HepG2 (cell line): Measurements from ENCODE around the gene CDHR1. TPM values are rescaled to one million over a fixed set of nuclear protein-coding genes. Genes with fewer than 3 reads are reported as not detected.

ENCODE experiments used
- DZIP1 ChIP-seq: sonication (generic); formaldehyde crosslinking; IDR thresholded peaks from 2 replicates; pipeline ENCODE4 v1.5.0; 2020; ENCODE audit warnings: mild to moderate bottlenecking, missing genetic modification reagents
- EZH2 ChIP-seq: conservative IDR thresholded peaks from 2 replicates; pipeline ENCODE4 v1.6.1; 2012; ENCODE audit warnings: mild to moderate bottlenecking, low read depth, low read length, moderate library complexity
- GPN1 ChIP-seq: sonication (generic); formaldehyde crosslinking; IDR thresholded peaks from 2 replicates; pipeline ENCODE4 v1.5.1; 2020; ENCODE audit warnings: missing genetic modification reagents, borderline replicate concordance
- HDAC2 ChIP-seq: sonication (generic); formaldehyde crosslinking; IDR thresholded peaks from 2 replicates; pipeline ENCODE4 v1.4.0; 2020; ENCODE audit warnings: missing genetic modification reagents
- HNF4G ChIP-seq, 2 experiments: sonication (generic) in 1 of 2; formaldehyde crosslinking in 1 of 2; IDR thresholded peaks; 2 replicates each; pipeline versions ENCODE4 v1.4.0 to v1.6.1; 2011 to 2020; ENCODE audit warnings: borderline replicate concordance in 2 of 2, low read depth in 2 of 2, mild to moderate bottlenecking in 2 of 2, low read length in 1 of 2, missing genetic modification reagents in 1 of 2, moderate library complexity in 1 of 2
- HNRNPLL ChIP-seq: fragments of 200-400 bp; formaldehyde crosslinking; IDR thresholded peaks from 2 replicates; pipeline ENCODE4 v1.6.1; 2017; ENCODE audit warnings: mild to moderate bottlenecking, low read depth, low read length; ENCODE audit not compliant: poor library complexity, severe bottlenecking
- IKZF5 ChIP-seq: IDR thresholded peaks from 2 replicates; pipeline ENCODE4 v1.6.1; 2018; ENCODE audit warnings: missing genetic modification reagents, mild to moderate bottlenecking, missing compliant biosample characterization
- REXO4 ChIP-seq: sonication (generic); formaldehyde crosslinking; IDR thresholded peaks from 2 replicates; pipeline ENCODE4 v1.8.0; 2022; ENCODE audit warnings: missing genetic modification reagents, mild to moderate bottlenecking, borderline replicate concordance
- STAG1 ChIP-seq: sonication (generic); formaldehyde crosslinking; IDR thresholded peaks from 2 replicates; pipeline ENCODE4 v1.4.0; 2020; ENCODE audit warnings: missing genetic modification reagents
- TFAP4 ChIP-seq: sonication (generic); IDR thresholded peaks from 2 replicates; pipeline ENCODE4 v1.6.1; 2016; ENCODE audit warnings: low read depth, borderline replicate concordance
- TFDP2 ChIP-seq: sonication (generic); formaldehyde crosslinking; IDR thresholded peaks from 2 replicates; pipeline ENCODE4 v1.4.0; 2020; ENCODE audit warnings: missing genetic modification reagents
- YEATS4 ChIP-seq: sonication (generic); formaldehyde crosslinking; IDR thresholded peaks from 2 replicates; pipeline ENCODE4 v1.4.0; 2020; ENCODE audit warnings: missing genetic modification reagents, borderline replicate concordance
- ZNF232 ChIP-seq: sonication (generic); formaldehyde crosslinking; IDR thresholded peaks from 2 replicates; pipeline ENCODE4 v1.4.0; 2020; ENCODE audit warnings: missing genetic modification reagents, borderline replicate concordance
- ZNF335 ChIP-seq: sonication (generic); formaldehyde crosslinking; IDR thresholded peaks from 2 replicates; pipeline ENCODE4 v1.4.0; 2020; ENCODE audit warnings: missing genetic modification reagents
- ZNF709 ChIP-seq: sonication (generic); formaldehyde crosslinking; IDR thresholded peaks from 2 replicates; pipeline ENCODE4 v1.5.0; 2020; ENCODE audit warnings: mild to moderate bottlenecking, missing genetic modification reagents
- polyA plus RNA-seq, 8 experiments: library from polyadenylated mRNA; depleted of rRNA in 3 of 8; stranded (reverse) in 7 of 8; unstranded in 1 of 8; fragments of >200 nt; fragmentation: Illumina TruSeq in 4 of 8; extraction: Trizol in 4 of 8; gene quantifications; 2 replicates each; pipeline versions ENCODE4 v1.2.1 to v1.2.3, GENCODE V29; 2011 to 2016; ENCODE audit warnings: low read depth in 4 of 8, missing spikeins in 1 of 8, mixed read lengths in 1 of 8; ENCODE audit not compliant: insufficient read depth in 1 of 8
- total RNA-seq, 5 experiments: library from RNA; depleted of rRNA; stranded (reverse); fragments of >200 nt; fragmentation: Illumina TruSeq; extraction: Trizol; gene quantifications; 2 replicates each; pipeline ENCODE4 v1.2.3, GENCODE V29; 2016; ENCODE audit warnings: low read depth in 1 of 5
- TF ChIP-seq, protein P1 (sequence below): sonication (generic); formaldehyde crosslinking; IDR thresholded peaks from 2 replicates; pipeline ENCODE4 v1.4.0; 2020; ENCODE audit warnings: missing genetic modification reagents
- TF ChIP-seq, protein P2 (sequence below): sonication (generic); formaldehyde crosslinking; IDR thresholded peaks from 2 replicates; pipeline ENCODE4 v1.5.0; 2020; ENCODE audit warnings: mild to moderate bottlenecking, missing genetic modification reagents

CDHR1 gene
- total and polyA plus RNA-seq, 2 of the 13 experiments (the other 11 are each of a cell fraction or from before 2014, with no cell fraction given), result 0.04 to 0.09 TPM

DNA sequence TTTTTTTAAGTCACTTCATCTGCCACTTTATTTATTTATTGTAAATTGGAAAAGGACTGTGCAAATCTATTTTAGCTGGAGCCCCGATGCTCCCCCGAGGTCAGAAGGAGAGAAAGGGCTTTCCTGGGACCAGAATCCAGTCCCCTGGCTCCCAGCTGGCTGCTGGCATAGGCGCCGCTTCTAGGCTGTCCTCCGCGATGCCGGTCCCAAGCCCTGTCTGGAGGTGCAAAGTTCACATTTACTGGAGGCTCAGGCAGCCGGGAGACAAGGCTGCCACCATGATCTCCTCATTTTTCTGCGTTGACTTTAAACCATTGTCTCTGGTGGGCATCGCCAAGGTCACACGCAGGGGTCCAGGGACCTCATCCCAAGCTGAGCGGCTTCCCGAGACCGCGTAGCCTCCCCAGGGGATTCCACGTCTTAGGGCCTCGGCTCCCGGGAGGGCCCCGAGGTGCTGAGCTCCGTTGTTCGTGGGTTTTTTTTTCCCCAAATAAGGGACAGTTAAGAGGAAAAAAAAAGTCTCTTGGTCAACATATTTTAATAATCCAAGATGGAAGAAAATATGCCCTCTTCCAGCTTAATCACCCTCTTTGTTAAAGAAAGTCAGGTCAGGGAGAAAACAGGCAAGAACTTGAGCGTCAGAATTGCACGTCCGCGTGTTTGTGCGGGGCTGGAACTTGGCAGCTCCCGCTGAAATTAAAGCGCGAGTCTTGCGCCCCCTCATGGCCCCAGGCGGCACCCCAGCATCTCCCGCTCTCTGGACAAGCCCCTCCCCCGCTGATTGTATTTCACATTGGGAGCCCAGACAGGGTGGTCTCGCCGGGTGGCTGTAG, 62.4 kb downstream of the CDHR1 start (continued):
- TF ChIP-seq HNF4G (IDR thresholded peaks at IDR 0.05; ENCODE audit: borderline replicate concordance, low read depth, low read length), result 0 out of 2 replicates have a peak, but pooled peaks have one; percentile 28
- no peak for TF ChIP-seq HNF4G (CRISPR knock-in tag; IDR thresholded peaks at IDR 0.05; ENCODE audit: borderline replicate concordance, low read depth)
- TF ChIP-seq TFDP2 (CRISPR knock-in tag), result 0 out of 2 replicates have a peak, but pooled peaks have one; percentile 59
- no peak for TF ChIP-seq HDAC2
- TF ChIP-seq ZNF232, result no peak
- TF ChIP-seq GPN1 (CRISPR knock-in tag), result no peak
- TF ChIP-seq TFAP4, result peak; percentile 30; the same call in 1 of the 2 replicates
- TF ChIP-seq ZNF709 (CRISPR knock-in tag), result no peak
- TF ChIP-seq, protein P1, sequence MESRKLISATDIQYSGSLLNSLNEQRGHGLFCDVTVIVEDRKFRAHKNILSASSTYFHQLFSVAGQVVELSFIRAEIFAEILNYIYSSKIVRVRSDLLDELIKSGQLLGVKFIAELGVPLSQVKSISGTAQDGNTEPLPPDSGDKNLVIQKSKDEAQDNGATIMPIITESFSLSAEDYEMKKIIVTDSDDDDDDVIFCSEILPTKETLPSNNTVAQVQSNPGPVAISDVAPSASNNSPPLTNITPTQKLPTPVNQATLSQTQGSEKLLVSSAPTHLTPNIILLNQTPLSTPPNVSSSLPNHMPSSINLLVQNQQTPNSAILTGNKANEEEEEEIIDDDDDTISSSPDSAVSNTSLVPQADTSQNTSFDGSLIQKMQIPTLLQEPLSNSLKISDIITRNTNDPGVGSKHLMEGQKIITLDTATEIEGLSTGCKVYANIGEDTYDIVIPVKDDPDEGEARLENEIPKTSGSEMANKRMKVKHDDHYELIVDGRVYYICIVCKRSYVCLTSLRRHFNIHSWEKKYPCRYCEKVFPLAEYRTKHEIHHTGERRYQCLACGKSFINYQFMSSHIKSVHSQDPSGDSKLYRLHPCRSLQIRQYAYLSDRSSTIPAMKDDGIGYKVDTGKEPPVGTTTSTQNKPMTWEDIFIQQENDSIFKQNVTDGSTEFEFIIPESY (CRISPR knock-in tag), result peak; percentile 95
- no peak for TF ChIP-seq EZH2
- peak; percentile 98 for TF ChIP-seq ZNF335 (CRISPR knock-in tag)
- TF ChIP-seq YEATS4, result 0 out of 2 replicates have a peak, but pooled peaks have one; percentile 29
- TF ChIP-seq REXO4 (CRISPR knock-in tag), result no peak
- peak; percentile 51 for TF ChIP-seq STAG1 (CRISPR knock-in tag)
- TF ChIP-seq, protein P2, sequence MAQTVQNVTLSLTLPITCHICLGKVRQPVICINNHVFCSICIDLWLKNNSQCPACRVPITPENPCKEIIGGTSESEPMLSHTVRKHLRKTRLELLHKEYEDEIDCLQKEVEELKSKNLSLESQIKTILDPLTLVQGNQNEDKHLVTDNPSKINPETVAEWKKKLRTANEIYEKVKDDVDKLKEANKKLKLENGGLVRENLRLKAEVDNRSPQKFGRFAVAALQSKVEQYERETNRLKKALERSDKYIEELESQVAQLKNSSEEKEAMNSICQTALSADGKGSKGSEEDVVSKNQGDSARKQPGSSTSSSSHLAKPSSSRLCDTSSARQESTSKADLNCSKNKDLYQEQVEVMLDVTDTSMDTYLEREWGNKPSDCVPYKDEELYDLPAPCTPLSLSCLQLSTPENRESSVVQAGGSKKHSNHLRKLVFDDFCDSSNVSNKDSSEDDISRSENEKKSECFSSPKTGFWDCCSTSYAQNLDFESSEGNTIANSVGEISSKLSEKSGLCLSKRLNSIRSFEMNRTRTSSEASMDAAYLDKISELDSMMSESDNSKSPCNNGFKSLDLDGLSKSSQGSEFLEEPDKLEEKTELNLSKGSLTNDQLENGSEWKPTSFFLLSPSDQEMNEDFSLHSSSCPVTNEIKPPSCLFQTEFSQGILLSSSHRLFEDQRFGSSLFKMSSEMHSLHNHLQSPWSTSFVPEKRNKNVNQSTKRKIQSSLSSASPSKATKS (CRISPR knock-in tag), result no peak
- TF ChIP-seq IKZF5, result 0 out of 2 replicates have a peak, but pooled peaks have one; percentile 35
- TF ChIP-seq HNRNPLL, result peak; percentile 38
- no peak for TF ChIP-seq DZIP1 (CRISPR knock-in tag)
